ENCODE measurements around the gene NR2E3. TPM values are rescaled to one million over a fixed set of nuclear protein-coding genes. Genes with fewer than 3 reads are reported as not detected.

The NR2E3 gene
- total RNA-seq = 0.16 TPM

- no peak for DNase-seq
Observed at GRCh38 chr15:71810256-71811035, at the start of gene NR2E3. TSS of gene NR2E3 (plus strand) at chr15:71810554. CDS start at chr15:71810744, 190 bp downstream.

- no peak for DNase-seq
Observed at GRCh38 chr15:71760852-71761251, 49.5 kb upstream of the NR2E3 start.

GRCh38 chr15:71761649-71762048 lies 48.7 kb upstream of the NR2E3 start:
- no peak for DNase-seq

GRCh38 chr15:71768184-71768583 lies 42.2 kb upstream of the NR2E3 start:
- no peak for DNase-seq

GRCh38 chr15:71773206-71773859 lies 37.0 kb upstream of the NR2E3 start:
- DNase-seq = no peak

GRCh38 chr15:71775856-71776255 lies 34.5 kb upstream of the NR2E3 start:
- no peak for DNase-seq

- DNase-seq = no peak
Observed at GRCh38 chr15:71776304-71776703, 34.0 kb upstream of the NR2E3 start.

- DNase-seq = no peak
Observed at GRCh38 chr15:71777216-71777943, 33.0 kb upstream of the NR2E3 start.

- no peak for DNase-seq
Observed at GRCh38 chr15:71779073-71779797, 31.1 kb upstream of the NR2E3 start.

- no peak for DNase-seq
Observed at GRCh38 chr15:71780115-71780976, 30.0 kb upstream of the NR2E3 start.

- DNase-seq = no peak
Observed at GRCh38 chr15:71781179-71781964, 29.0 kb upstream of the NR2E3 start.

- no peak for DNase-seq
Observed at GRCh38 chr15:71781965-71782265, 28.4 kb upstream of the NR2E3 start.

GRCh38 chr15:71782422-71783165 lies 27.8 kb upstream of the NR2E3 start:
- DNase-seq = no peak

- no peak for DNase-seq
Observed at GRCh38 chr15:71784719-71785118, 25.6 kb upstream of the NR2E3 start.

GRCh38 chr15:71785996-71786395 lies 24.4 kb upstream of the NR2E3 start:
- DNase-seq = no peak

- DNase-seq = no peak
Observed at GRCh38 chr15:71786673-71787072, 23.7 kb upstream of the NR2E3 start.

- DNase-seq = no peak
Observed at GRCh38 chr15:71788646-71789579, 21.4 kb upstream of the NR2E3 start.

GRCh38 chr15:71789616-71790015 lies 20.7 kb upstream of the NR2E3 start:
- DNase-seq = no peak

GRCh38 chr15:71790081-71790480 lies 20.3 kb upstream of the NR2E3 start:
- no peak for DNase-seq
